HG03045 (cell line): ENCODE results near the gene CNGA4.
"Not testable (repeated sequence)": the region's sequence is repeated elsewhere in the genome, so short reads cannot be mapped to it uniquely, and the experiment has no call there.

Source experiments
- ATAC-seq: cut with Tn5 transposase; IDR thresholded peaks from one replicate; pipeline ENCODE4 v1.9.1; 2021; ENCODE audit warnings: mild to moderate bottlenecking, moderate library complexity; ENCODE audit not compliant: unreplicated experiment

CNGA4 gene

DNA sequence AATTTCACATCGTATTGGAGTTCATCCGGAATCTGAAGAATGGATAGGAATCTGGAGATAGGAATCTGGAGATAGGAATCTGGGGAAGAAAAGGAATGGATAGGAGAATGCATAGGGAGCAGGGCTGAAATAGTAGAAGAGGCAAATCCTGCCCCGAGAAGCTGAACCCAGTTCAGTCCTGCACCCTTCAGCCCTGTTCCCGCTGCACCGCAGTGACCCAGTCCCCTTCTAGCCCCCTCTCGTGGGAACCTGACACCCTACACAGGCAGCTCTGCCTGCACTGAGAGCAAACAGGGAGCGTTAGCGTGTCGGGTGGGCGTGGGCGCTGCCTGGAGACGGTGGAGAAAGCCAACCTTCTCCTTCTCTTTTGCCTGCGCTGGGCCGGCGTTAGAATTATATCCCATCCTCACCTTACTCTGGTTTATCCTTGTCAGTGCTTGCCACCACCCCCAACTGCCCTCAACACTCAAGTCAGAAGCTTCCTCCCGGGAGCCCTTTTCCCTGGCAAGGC lies 19.7 kb downstream of the CNGA4 start:
- ATAC-seq: no peak

GRCh38 chr11:6260207-6260726 lies 21.4 kb downstream of the CNGA4 start:
- no peak for ATAC-seq

DNA sequence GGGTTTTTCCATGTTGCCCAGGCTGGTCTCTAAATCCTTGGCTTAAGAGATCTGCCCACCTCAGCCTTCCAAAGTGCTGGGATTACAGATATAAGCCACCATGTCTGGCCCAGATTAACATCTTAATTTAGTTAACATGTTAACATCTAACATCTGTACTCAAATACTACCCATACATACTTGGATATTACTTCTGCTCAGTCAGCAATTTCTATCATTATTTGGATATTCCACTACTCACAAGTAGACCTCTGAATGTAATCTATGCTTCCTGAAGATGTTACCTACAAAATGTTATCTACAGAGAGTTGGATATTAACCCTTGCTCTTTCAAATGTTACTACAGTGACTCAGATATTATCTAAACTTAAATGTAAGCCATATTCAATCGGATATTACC lies 24.8 kb downstream of the CNGA4 start:
- ATAC-seq: no peak

GRCh38 chr11:6268820-6269219 lies 29.9 kb downstream of the CNGA4 start:
- no peak for ATAC-seq

DNA sequence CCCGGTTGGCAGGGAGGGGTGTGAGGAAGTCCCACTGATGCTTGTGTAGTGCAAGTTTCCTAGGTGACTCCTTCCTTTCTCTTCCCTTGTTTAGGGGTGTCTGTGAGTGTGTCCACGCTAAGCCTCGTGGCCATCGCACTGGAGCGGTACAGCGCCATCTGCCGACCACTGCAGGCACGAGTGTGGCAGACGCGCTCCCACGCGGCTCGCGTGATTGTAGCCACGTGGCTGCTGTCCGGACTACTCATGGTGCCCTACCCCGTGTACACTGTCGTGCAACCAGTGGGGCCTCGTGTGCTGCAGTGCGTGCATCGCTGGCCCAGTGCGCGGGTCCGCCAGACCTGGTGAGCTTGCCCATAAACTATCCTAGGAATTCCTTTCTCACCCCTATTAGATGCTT lies 31.1 kb downstream of the CNGA4 start:
- no peak for ATAC-seq

DNA sequence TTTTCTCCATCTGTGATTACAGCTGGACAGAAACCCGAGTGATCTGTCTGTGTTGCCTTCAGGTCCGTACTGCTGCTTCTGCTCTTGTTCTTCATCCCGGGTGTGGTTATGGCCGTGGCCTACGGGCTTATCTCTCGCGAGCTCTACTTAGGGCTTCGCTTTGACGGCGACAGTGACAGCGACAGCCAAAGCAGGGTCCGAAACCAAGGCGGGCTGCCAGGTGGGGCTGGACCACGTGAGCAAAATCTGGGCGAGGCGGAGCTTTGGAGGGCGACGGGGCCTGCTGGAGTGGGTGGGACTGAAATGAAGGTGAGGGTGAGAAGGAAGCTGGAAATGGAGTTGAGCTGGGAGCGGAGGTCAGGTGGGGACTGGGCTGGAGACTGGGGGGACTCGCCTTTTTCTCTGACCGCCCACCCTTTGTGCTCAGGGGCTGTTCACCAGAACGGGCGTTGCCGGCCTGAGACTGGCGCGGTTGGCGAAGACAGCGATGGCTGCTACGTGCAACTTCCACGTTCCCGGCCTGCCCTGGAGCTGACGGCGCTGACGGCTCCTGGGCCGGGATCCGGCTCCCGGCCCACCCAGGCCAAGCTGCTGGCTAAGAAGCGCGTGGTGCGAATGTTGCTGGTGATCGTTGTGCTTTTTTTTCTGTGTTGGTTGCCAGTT lies 31.8 kb downstream of the CNGA4 start:
- no peak for ATAC-seq

- no peak for ATAC-seq
Observed at GRCh38 chr11:6271598-6271997, 32.7 kb downstream of the CNGA4 start.

DNA sequence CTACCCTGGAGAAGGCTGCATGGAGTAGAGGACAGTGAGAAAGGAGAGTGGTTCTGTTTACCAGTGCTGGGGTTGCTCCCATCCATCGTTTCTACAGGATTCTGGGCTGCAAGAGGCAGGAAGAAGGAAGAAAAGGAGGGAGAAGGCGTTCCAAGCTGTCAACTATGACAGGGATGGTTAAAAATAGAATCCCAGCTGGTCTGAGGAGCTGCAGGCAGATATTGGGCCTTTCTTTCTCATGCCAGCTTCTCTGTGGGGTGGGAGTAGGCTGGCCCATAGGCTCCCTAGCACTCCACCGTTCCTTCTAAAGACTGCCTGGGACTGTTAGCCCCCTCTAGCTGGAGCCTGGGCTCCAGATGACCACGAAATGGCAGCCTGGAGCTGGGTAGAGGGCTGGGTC lies 34.3 kb downstream of the CNGA4 start:
- no peak for ATAC-seq

GRCh38 chr11:6280809-6281208 lies 41.9 kb downstream of the CNGA4 start:
- not testable (repeated sequence) for ATAC-seq

DNA sequence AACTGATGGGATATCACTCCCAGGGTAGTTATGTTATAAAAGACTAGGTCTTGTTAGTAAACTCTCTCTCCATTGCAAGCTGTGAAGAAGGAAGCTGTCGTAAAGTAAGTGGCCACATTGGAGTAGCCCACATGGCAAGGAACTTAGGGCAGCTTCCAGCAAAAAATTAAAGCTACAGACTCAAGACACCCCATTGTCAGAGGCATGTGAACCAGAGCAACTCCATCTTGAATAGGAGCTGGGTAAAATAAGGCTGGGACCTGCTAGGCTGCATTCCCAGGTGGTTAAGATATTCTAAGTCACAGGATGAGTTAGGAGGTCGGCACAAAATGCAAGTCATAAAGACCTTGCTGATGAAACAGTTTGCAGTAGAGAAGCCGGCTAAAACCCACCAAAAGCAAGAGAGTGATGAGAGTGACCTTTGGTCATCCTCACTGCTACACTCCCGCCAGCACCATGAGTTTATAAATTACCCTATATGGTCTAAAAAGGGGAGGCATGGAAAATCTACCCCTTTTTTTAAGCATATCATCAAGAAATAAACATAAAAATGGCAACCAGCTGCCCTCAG lies 44.6 kb downstream of the CNGA4 start:
- no peak for ATAC-seq

GRCh38 chr11:6284250-6284649 lies 45.4 kb downstream of the CNGA4 start:
- ATAC-seq: no peak

DNA sequence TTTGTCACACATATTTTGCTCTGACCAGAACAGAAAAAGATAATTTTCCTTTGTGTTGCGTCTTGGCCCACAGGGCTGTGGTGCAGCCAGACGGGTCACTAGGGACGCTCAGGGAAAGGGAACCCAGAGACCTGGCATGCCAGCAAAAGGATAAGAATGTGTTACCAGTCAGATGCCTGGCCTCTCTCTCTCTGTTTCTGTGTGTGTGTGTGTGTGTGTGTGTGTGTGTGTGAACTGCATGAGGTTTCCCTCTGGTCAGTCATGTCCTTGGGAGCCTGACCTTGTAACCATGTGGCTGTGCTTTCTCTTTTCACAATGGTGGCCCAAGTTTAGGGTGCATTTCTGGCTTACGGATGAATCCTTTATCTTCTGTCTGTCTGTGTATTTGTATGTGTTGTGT lies 46.1 kb downstream of the CNGA4 start:
- ATAC-seq: no peak
